Measurements from ENCODE around the gene FLII.

FLII gene

DNA sequence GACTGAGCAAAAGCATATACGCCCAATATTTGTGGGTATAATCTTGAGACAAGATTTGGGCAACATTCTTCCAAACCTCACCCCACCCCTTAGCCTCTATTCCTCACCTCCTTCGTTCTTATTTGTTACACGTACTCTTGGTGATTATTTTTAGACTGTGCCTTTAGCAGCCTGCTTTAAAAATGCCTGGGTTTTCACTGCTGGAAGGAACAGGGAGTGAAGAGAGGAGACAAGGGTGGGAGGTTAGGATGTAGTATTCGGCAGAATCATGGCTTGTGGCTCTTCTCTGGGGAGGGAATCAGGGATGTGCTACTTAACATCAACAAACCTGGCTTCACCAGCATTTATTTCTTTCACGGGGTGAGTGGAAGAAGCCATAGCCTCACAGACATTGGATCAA, 63.3 kb downstream of the FLII start:
- peaks cover 32% of the 10 kb centered on the region for H3K36me3 ChIP-seq (ENCODE audit: control insufficient read depth, insufficient read depth, low read length)
- no peak overlapping the region for H3K27ac ChIP-seq (ENCODE audit: low read depth, low read length)
- no peak overlapping the region for H3K4me3 ChIP-seq (ENCODE audit: low read length)
- H3K27me3 ChIP-seq (ENCODE audit: control insufficient read depth, insufficient read depth, low read length) = no peaks in the 10 kb centered on the region
- peaks cover 15% of the 10 kb centered on the region for H3K4me1 ChIP-seq (ENCODE audit: control insufficient read depth, insufficient read depth, low read length)
- no peak overlapping the region for H3K9ac ChIP-seq (ENCODE audit: low read length)

All from rectal smooth muscle tissue (tissue), 1 donor.